Measurements from ENCODE around the gene SCAF8.
"Not testable (repeated sequence)": the region's sequence is repeated elsewhere in the genome, so short reads cannot be mapped to it uniquely, and the experiment has no call there.

The SCAF8 gene

GRCh38 chr6:154737424-154737823 lies 4.2 kb downstream of the SCAF8 start:
- DNase-seq = no peak

- DNase-seq = no peak
Measured at GRCh38 chr6:154738551-154738961, 5.3 kb downstream of the SCAF8 start.

GRCh38 chr6:154740658-154741057 lies 7.4 kb downstream of the SCAF8 start:
- DNase-seq = no peak

- no peak for DNase-seq
Measured at GRCh38 chr6:154742891-154743290, 9.7 kb downstream of the SCAF8 start.

GRCh38 chr6:154744029-154744745 lies 11.0 kb downstream of the SCAF8 start:
- DNase-seq = not testable (repeated sequence)

GRCh38 chr6:154745243-154745642 lies 12.0 kb downstream of the SCAF8 start:
- DNase-seq = no peak

GRCh38 chr6:154749341-154749740 lies 16.1 kb downstream of the SCAF8 start:
- DNase-seq = no peak

- no peak for DNase-seq
Measured at GRCh38 chr6:154751011-154751800, 18.0 kb downstream of the SCAF8 start.

- DNase-seq = no peak
Measured at GRCh38 chr6:154752022-154752421, 18.8 kb downstream of the SCAF8 start.

GRCh38 chr6:154754152-154754551 lies 20.9 kb downstream of the SCAF8 start:
- no peak for DNase-seq

- DNase-seq = no peak
Measured at GRCh38 chr6:154757352-154758050, 24.3 kb downstream of the SCAF8 start.

GRCh38 chr6:154758125-154758524 lies 24.9 kb downstream of the SCAF8 start:
- no peak for DNase-seq

GRCh38 chr6:154763650-154764049 lies 30.4 kb downstream of the SCAF8 start:
- no peak for DNase-seq

- no peak for DNase-seq
Measured at GRCh38 chr6:154765273-154765672, 32.1 kb downstream of the SCAF8 start.

GRCh38 chr6:154766288-154766687 lies 33.1 kb downstream of the SCAF8 start:
- DNase-seq = no peak

- no peak for DNase-seq
Measured at GRCh38 chr6:154767003-154767723, 33.9 kb downstream of the SCAF8 start.

- DNase-seq = no peak
Measured at GRCh38 chr6:154768280-154768679, 35.1 kb downstream of the SCAF8 start.

- no peak for DNase-seq
Measured at GRCh38 chr6:154773610-154774089, 40.4 kb downstream of the SCAF8 start.

GRCh38 chr6:154779157-154779556 lies 45.9 kb downstream of the SCAF8 start:
- not testable (repeated sequence) for DNase-seq

- no peak for DNase-seq
Measured at GRCh38 chr6:154782193-154782592, 49.0 kb downstream of the SCAF8 start.

GRCh38 chr6:154783229-154783628 lies 50.0 kb downstream of the SCAF8 start:
- DNase-seq = no peak

- no peak for DNase-seq
Measured at GRCh38 chr6:154785075-154785474, 51.9 kb downstream of the SCAF8 start.
